ENCODE results near the gene LATS2.

- TF ChIP-seq CTCF (IDR thresholded peaks at IDR 0.05; ENCODE audit: insufficient read depth, low read length) (no peak), REST (IDR thresholded peaks at IDR 0.05; ENCODE audit: insufficient replicate concordance, low read depth) (no peak), POLR2AphosphoS5 (IDR thresholded peaks at IDR 0.05; ENCODE audit: low read depth) (no peak), GABPA (IDR thresholded peaks at IDR 0.05; ENCODE audit: low read depth) (no peak), SPI1 (IDR thresholded peaks at IDR 0.05; ENCODE audit: borderline replicate concordance, low read depth) (no peak)
Observed at GRCh38 chr13:21025539-21025938, 35.8 kb downstream of the LATS2 start.
